ENCODE measurements around the gene FFAR1.

- TF ChIP-seq CTCF (IDR thresholded peaks at IDR 0.05) (no peak), ZFX (IDR thresholded peaks at IDR 0.05; ENCODE audit: borderline replicate concordance) (no peak)
These were observed 34.2 kb downstream of the FFAR1 start for GRCh38 chr19:35381926-35382325.

All from 22Rv1 (cell line).